Measurements from ENCODE around the gene PDE4D.

DNA sequence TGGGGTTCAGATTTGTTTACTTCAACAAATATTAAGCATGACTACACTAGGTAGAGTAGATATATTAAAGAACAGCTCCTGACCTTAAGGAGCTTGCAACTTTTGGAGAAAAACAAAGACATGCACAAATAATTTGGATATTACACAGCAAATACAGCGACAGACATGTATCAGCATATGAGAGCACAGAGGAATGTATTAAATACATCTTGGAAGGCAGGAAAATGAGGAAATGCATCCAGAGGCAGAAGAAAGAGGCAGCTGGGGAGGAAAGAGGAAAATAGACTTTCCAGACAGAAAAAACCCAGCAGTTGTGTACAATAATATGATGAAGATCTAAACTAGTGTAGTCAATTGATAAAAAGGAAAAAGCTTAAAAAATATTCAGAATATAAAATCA is 392.2 kb downstream of the PDE4D start:
- no peak for TF ChIP-seq SMC3 (IDR thresholded peaks at IDR 0.05; ENCODE audit: low read depth, low read length)
- TF ChIP-seq, protein P1, sequence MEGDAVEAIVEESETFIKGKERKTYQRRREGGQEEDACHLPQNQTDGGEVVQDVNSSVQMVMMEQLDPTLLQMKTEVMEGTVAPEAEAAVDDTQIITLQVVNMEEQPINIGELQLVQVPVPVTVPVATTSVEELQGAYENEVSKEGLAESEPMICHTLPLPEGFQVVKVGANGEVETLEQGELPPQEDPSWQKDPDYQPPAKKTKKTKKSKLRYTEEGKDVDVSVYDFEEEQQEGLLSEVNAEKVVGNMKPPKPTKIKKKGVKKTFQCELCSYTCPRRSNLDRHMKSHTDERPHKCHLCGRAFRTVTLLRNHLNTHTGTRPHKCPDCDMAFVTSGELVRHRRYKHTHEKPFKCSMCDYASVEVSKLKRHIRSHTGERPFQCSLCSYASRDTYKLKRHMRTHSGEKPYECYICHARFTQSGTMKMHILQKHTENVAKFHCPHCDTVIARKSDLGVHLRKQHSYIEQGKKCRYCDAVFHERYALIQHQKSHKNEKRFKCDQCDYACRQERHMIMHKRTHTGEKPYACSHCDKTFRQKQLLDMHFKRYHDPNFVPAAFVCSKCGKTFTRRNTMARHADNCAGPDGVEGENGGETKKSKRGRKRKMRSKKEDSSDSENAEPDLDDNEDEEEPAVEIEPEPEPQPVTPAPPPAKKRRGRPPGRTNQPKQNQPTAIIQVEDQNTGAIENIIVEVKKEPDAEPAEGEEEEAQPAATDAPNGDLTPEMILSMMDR (conservative IDR thresholded peaks at IDR 0.05; ENCODE audit: low read depth, low read length) = no peak
- TF ChIP-seq RAD21 (IDR thresholded peaks at IDR 0.05; ENCODE audit: low read length) = no peak
- TF ChIP-seq NFE2L2 (IDR thresholded peaks at IDR 0.05; ENCODE audit: low read depth, low read length) = no peak
- TF ChIP-seq CEBPB (IDR thresholded peaks at IDR 0.05; ENCODE audit: low read depth, low read length) = no peak
- no peak for TF ChIP-seq RFX5 (IDR thresholded peaks at IDR 0.05; ENCODE audit: low read depth, low read length)
- TF ChIP-seq, protein P2, sequence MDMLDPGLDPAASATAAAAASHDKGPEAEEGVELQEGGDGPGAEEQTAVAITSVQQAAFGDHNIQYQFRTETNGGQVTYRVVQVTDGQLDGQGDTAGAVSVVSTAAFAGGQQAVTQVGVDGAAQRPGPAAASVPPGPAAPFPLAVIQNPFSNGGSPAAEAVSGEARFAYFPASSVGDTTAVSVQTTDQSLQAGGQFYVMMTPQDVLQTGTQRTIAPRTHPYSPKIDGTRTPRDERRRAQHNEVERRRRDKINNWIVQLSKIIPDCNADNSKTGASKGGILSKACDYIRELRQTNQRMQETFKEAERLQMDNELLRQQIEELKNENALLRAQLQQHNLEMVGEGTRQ (IDR thresholded peaks at IDR 0.05; ENCODE audit: low read depth, low read length) = no peak
- TF ChIP-seq BHLHE40 (IDR thresholded peaks at IDR 0.05; ENCODE audit: low read depth, low read length) = no peak
- TF ChIP-seq POLR2A (IDR thresholded peaks at IDR 0.05; ENCODE audit: low read depth, low read length) = no peak
- no peak for TF ChIP-seq MAFK (IDR thresholded peaks at IDR 0.05; ENCODE audit: low read depth, low read length)
- TF ChIP-seq RCOR1 (IDR thresholded peaks at IDR 0.05; ENCODE audit: insufficient replicate concordance, low read length) = no peak
- TF ChIP-seq CHD1 (IDR thresholded peaks at IDR 0.05; ENCODE audit: low read depth, low read length) = no peak

All from IMR-90 (cell line).